H1 (cell line): ENCODE data around the gene PEAK1. TPM values are rescaled to one million over a fixed set of nuclear protein-coding genes. Genes with fewer than 3 reads are reported as not detected.

Source experiments
- CTCF ChIA-PET: fragments of 300-600 bp; sonication (Branson Sonifier 250); formaldehyde crosslinking; loops from one replicate; lab custom pipeline; 2021; ENCODE audit not compliant: partially characterized antibody; lab: Charles Lee
- POLR2A ChIA-PET: fragments of 300-600 bp; sonication (Branson Sonifier 250); formaldehyde crosslinking; loops from one replicate; lab custom pipeline; 2021; ENCODE audit warnings: inconsistent platforms; ENCODE audit not compliant: partially characterized antibody; lab: Charles Lee
- DNase-seq, 2 experiments: peaks; one replicate each; pipeline versions ENCODE4 v3.0.0 to v3.0.0-alpha.2; 2010 to 2022; ENCODE audit warnings: low spot score in 2 of 2, low read depth in 1 of 2, mixed read lengths in 1 of 2
- FAIRE-seq: peaks from 2 replicates; lab custom pipeline; 2011; peaks lifted over from hg19 to GRCh38; lab: Jason Lieb, UNC
- H2AFZ ChIP-seq: 2 replicates; pipeline ENCODE4 v1.8.1; 2012; ENCODE audit warnings: low read length, inconsistent platforms
- H2AK5ac ChIP-seq: 2 replicates; pipeline ENCODE4 v1.6.1; 2013; ENCODE audit warnings: low read depth, low read length
- H2BK120ac ChIP-seq: replicated peaks from 2 replicates; pipeline ENCODE3; 2013; ENCODE audit warnings: low read depth, low read length, inconsistent platforms
- H2BK12ac ChIP-seq: 2 replicates; pipeline ENCODE4 v1.6.1; 2013; ENCODE audit warnings: low read depth, low read length
- H2BK15ac ChIP-seq: 2 replicates; pipeline ENCODE4 v1.6.1; 2013; ENCODE audit warnings: low read length
- H2BK20ac ChIP-seq: 2 replicates; pipeline ENCODE4 v1.6.1; 2013; ENCODE audit warnings: low read length
- H2BK5ac ChIP-seq: 2 replicates; pipeline ENCODE4 v1.6.1; 2013; ENCODE audit warnings: low read depth, low read length
- H3K14ac ChIP-seq: 2 replicates; pipeline ENCODE4 v1.6.1; 2013; ENCODE audit warnings: inconsistent platforms; ENCODE audit not compliant: insufficient read length
- H3K18ac ChIP-seq: 2 replicates; pipeline ENCODE4 v1.6.1; 2013; ENCODE audit warnings: low read length; ENCODE audit errors: extremely low read depth
- H3K23ac ChIP-seq: 2 replicates; pipeline ENCODE4 v1.6.1; 2013; ENCODE audit warnings: inconsistent platforms; ENCODE audit not compliant: insufficient read length
- H3K23me2 ChIP-seq: 2 replicates; pipeline ENCODE4 v1.6.1; 2013; ENCODE audit warnings: low read depth, low read length
- H3K27ac ChIP-seq: 2 replicates; pipeline ENCODE4 v1.6.1; 2011; ENCODE audit warnings: low read depth, low read length, inconsistent platforms
- H3K27me3 ChIP-seq, 4 experiments: replicated peaks in 1 of 4; 1 replicate in 1 of 4; 2 replicates in 3 of 4; pipeline versions ENCODE4 v1.6.1 to v1.8.1; 2011 to 2013; ENCODE audit warnings: low read length in 3 of 4, mild to moderate bottlenecking in 3 of 4, inconsistent platforms in 2 of 4, mixed read lengths in 2 of 4, moderate library complexity in 1 of 4; ENCODE audit not compliant: control insufficient read depth in 3 of 4, insufficient read depth in 3 of 4; ENCODE audit errors: extremely low read depth in 1 of 4
- H3K36me3 ChIP-seq, 4 experiments: 2 replicates each; pipeline versions ENCODE4 v1.6.1 to v1.8.1; 2011 to 2013; ENCODE audit warnings: mild to moderate bottlenecking in 4 of 4, low read length in 3 of 4, moderate library complexity in 2 of 4, control low read depth in 1 of 4, inconsistent platforms in 1 of 4; ENCODE audit not compliant: insufficient read depth in 4 of 4, control insufficient read depth in 2 of 4
- H3K4ac ChIP-seq: replicated peaks from 2 replicates; pipeline ENCODE3; 2013; ENCODE audit warnings: low read length, low read depth, mixed read lengths, inconsistent platforms; ENCODE audit not compliant: insufficient read length
- H3K4me1 ChIP-seq, 4 experiments: replicated peaks in 1 of 4; 1 replicate in 1 of 4; 2 replicates in 3 of 4; pipeline versions ENCODE4 v1.6.1 to v1.8.1; 2011 to 2013; ENCODE audit warnings: low read length in 3 of 4, inconsistent platforms in 2 of 4, mixed read lengths in 1 of 4; ENCODE audit not compliant: insufficient read depth in 4 of 4, control insufficient read depth in 3 of 4
- H3K4me2 ChIP-seq, 2 experiments: 2 replicates each; pipeline versions ENCODE4 v1.6.1 to v1.8.1; 2011 to 2013; ENCODE audit warnings: low read depth in 2 of 2, low read length in 2 of 2, control low read depth in 1 of 2, inconsistent platforms in 1 of 2, mild to moderate bottlenecking in 1 of 2; ENCODE audit not compliant: insufficient read depth in 1 of 2
- H3K4me3 ChIP-seq, 4 experiments: fragments of 200-600, 300-600 bp in 1 of 4; sonication (generic), shearing (Covaris generic), sonication (Bioruptor Twin) in 1 of 4; 2 replicates each; pipeline versions ENCODE4 v1.5.1 to v1.8.1; 2011 to 2016; ENCODE audit warnings: low read length in 4 of 4, low read depth in 3 of 4, control low read depth in 2 of 4, inconsistent platforms in 2 of 4, mild to moderate bottlenecking in 2 of 4, mixed read lengths in 1 of 4, moderate library complexity in 1 of 4; ENCODE audit not compliant: insufficient read depth in 2 of 4; ENCODE audit errors: extremely low read depth in 1 of 4
- H3K56ac ChIP-seq: replicated peaks from 2 replicates; pipeline ENCODE3; 2013; ENCODE audit warnings: low read depth, mild to moderate bottlenecking, mixed read lengths, low read length, inconsistent platforms; ENCODE audit not compliant: insufficient read length
- H3K79me1 ChIP-seq: 2 replicates; pipeline ENCODE4 v1.6.1; 2013; ENCODE audit warnings: low read depth, low read length, control low read depth
- H3K79me2 ChIP-seq, 2 experiments: 2 replicates each; pipeline versions ENCODE4 v1.6.1 to v1.8.1; 2012 to 2013; ENCODE audit warnings: low read length in 2 of 2, mild to moderate bottlenecking in 2 of 2, inconsistent platforms in 1 of 2; ENCODE audit not compliant: insufficient read depth in 2 of 2, control insufficient read depth in 1 of 2
- H3K9ac ChIP-seq, 4 experiments: replicated peaks in 1 of 4; 1 replicate in 1 of 4; 2 replicates in 3 of 4; pipeline versions ENCODE4 v1.6.1 to v1.8.1; 2011 to 2013; ENCODE audit warnings: low read depth in 3 of 4, low read length in 3 of 4, control low read depth in 2 of 4, mild to moderate bottlenecking in 2 of 4, moderate library complexity in 2 of 4, inconsistent platforms in 1 of 4; ENCODE audit errors: extremely low read depth in 1 of 4
- H3K9me3 ChIP-seq, 2 experiments: 2 replicates each; pipeline versions ENCODE4 v1.6.1 to v1.8.1; 2012 to 2013; ENCODE audit warnings: mild to moderate bottlenecking in 2 of 2, moderate library complexity in 2 of 2, control low read depth in 1 of 2, inconsistent platforms in 1 of 2, low read depth in 1 of 2, low read length in 1 of 2, mixed read lengths in 1 of 2; ENCODE audit not compliant: insufficient read depth in 2 of 2
- H4K20me1 ChIP-seq, 2 experiments: replicated peaks in 1 of 2; 2 replicates each; pipeline versions ENCODE3 to v1.8.1; 2011 to 2013; ENCODE audit warnings: inconsistent platforms in 2 of 2, low read length in 2 of 2, mild to moderate bottlenecking in 1 of 2; ENCODE audit not compliant: insufficient read depth in 2 of 2, control insufficient read depth in 1 of 2
- H4K5ac ChIP-seq: 2 replicates; pipeline ENCODE4 v1.6.1; 2013; ENCODE audit warnings: low read length, low read depth, mixed read lengths, inconsistent platforms; ENCODE audit not compliant: insufficient read length
- H4K8ac ChIP-seq: 2 replicates; pipeline ENCODE4 v1.8.0; 2013; ENCODE audit warnings: mild to moderate bottlenecking, moderate library complexity, low read length, inconsistent platforms; ENCODE audit not compliant: insufficient read depth; ENCODE audit errors: extremely low read depth
- H4K91ac ChIP-seq: replicated peaks from 2 replicates; pipeline ENCODE3; 2013; ENCODE audit warnings: low read length, mixed read lengths, inconsistent platforms; ENCODE audit not compliant: insufficient read length
- ASH2L ChIP-seq: fragments of 200-600, 300-600 bp; sonication (generic); IDR thresholded peaks from one replicate; pipeline ENCODE4 v1.7.1; 2017; ENCODE audit warnings: low read length
- KDM1A ChIP-seq: fragments of 200-600, 300-600 bp; sonication (generic); IDR thresholded peaks from 2 replicates; pipeline ENCODE4 v1.7.1; 2016; ENCODE audit warnings: mild to moderate bottlenecking, low read length, borderline replicate concordance
- POLR2AphosphoS5 ChIP-seq: IDR thresholded peaks from 2 replicates; pipeline ENCODE4 v1.6.1; 2011; ENCODE audit warnings: low read depth, low read length
- RFX5 ChIP-seq: IDR thresholded peaks from 2 replicates; pipeline ENCODE4 v1.6.1; 2011; ENCODE audit warnings: low read depth, low read length, improper control_type of control experiment, borderline replicate concordance
- SUZ12 ChIP-seq: fragments of 200-600 bp; sonication (generic); IDR thresholded peaks from 2 replicates; pipeline ENCODE4 v1.6.1; 2012; ENCODE audit warnings: mild to moderate bottlenecking, inconsistent platforms, low read length, moderate library complexity, mixed read lengths
- WGBS, 2 experiments: shearing (Covaris generic) in 1 of 2; methylation state at CpG; one replicate each; pipeline versions ENCODE4 v1.1.6 to v1.1.7; 2013 to 2015; ENCODE audit warnings: low lambda C conversion rate in 2 of 2, mixed read lengths in 2 of 2, inconsistent platforms in 1 of 2, low coverage in 1 of 2, missing lambda C conversion rate in 1 of 2; ENCODE audit not compliant: insufficient replicate concordance in 2 of 2, insufficient coverage in 1 of 2, insufficient read length in 1 of 2; ENCODE audit errors: extremely low coverage in 1 of 2, missing lambda C conversion rate in 1 of 2; 5-methylcytosine and 5-hydroxymethylcytosine counted together
- polyA plus RNA-seq, 7 experiments: library from polyadenylated mRNA; depleted of rRNA in 3 of 7; stranded (reverse) in 5 of 7; unstranded in 2 of 7; fragments of >200 nt in 5 of 7; fragments of 200-250 nt in 2 of 7; gene quantifications; 1 replicate in 5 of 7; 2 replicates in 1 of 7; 4 replicates in 1 of 7; pipeline versions ENCODE4 v1.2.1 to v1.2.3, GENCODE V29; 2011 to 2013; ENCODE audit warnings: missing spikeins in 2 of 7, mixed read lengths in 2 of 7
- total RNA-seq: library from RNA; stranded (reverse); fragmentation: NEBNext Ultra II Directional; extraction: Animal tissue kit (Norgen Biotek cat#: 25700); gene quantifications from 2 replicates; pipeline ENCODE4 v1.2.1, GENCODE V29; 2021

PEAK1 gene
- total and polyA plus RNA-seq, 2 of the 8 experiments (the other 6 are each of a cell fraction or from before 2014, with no cell fraction given): 8.8 to 44.8 TPM

- Histone ChIP-seq H3K79me2 (no peaks in the 10 kb centered on the region), H3K9me3 (no peaks in the 10 kb centered on the region), H3K36me3 (no peaks in the 10 kb centered on the region), H3K4me3 (no peak overlapping the region), H2BK20ac (no peak overlapping the region), H2AFZ (peak overlapping the region; percentile 91), H2AK5ac (no peak overlapping the region), H3K23ac (no peak overlapping the region), H2BK120ac (no peak overlapping the region), H3K4me1 (peaks cover 0 to 5% (median under 1%) of the 10 kb centered on the region in 4 experiments; a peak in 4 of 7 replicates), H2BK5ac (no peak overlapping the region), H4K91ac (no peak overlapping the region), H2BK12ac (no peak overlapping the region; the same call in 1 of the 2 replicates), H3K56ac (no peak overlapping the region), H3K4me2 (peak overlapping the region in 1 of 2 experiments; percentile 9; a peak in 2 of 4 replicates), H3K14ac (no peak overlapping the region), H3K79me1 (no peaks in the 10 kb centered on the region), H4K5ac (no peak overlapping the region), H3K18ac (0 out of 2 replicates have a peak overlapping the region, but pooled peaks have one; percentile 76), H3K4ac (no peak overlapping the region), H3K27me3 (peaks cover 0 to 4% (median 1%) of the 10 kb centered on the region in 4 experiments; a peak in 2 of 7 replicates), H3K9ac (no peak overlapping the region), H2BK15ac (peak overlapping the region; percentile 51; the same call in 1 of the 2 replicates), H3K27ac (no peak overlapping the region), H3K23me2 (no peaks in the 10 kb centered on the region), H4K20me1 (no peaks in the 10 kb centered on the region), H4K8ac (no peak overlapping the region)
- DNase-seq (no peak), FAIRE-seq (no peak)
- WGBS, 2 experiments: 92% methylated on average over 8 of the region's 8 CpGs; no CpG with 5 or more reads in 1 of the 2 experiments
- POLR2A ChIA-PET: no interaction called here
- CTCF ChIA-PET: no interaction called here
- TF ChIP-seq ASH2L: no peak
- no peak for TF ChIP-seq KDM1A
- no peak for TF ChIP-seq RFX5
- TF ChIP-seq POLR2AphosphoS5: no peak
- no peak for TF ChIP-seq SUZ12
These were observed 335.5 kb downstream of the PEAK1 start for GRCh38 chr15:77084436-77084835.
